Stimulated activated CD4-positive, alpha-beta T cell treated with anti-CD3 and anti-CD28 coated beads, Interleukin-12 subunit alpha, Interleukin-12 subunit beta, amount 100 ng/mL, for 48 hours (primary cell): ENCODE results near the gene PDZRN3.
A peak's percentile ranks its signal among the peaks of the same experiment; 100 is the strongest.
"Not testable (repeated sequence)": the region's sequence is repeated elsewhere in the genome, so short reads cannot be mapped to it uniquely, and the experiment has no call there.

ENCODE experiments used
- DNase-seq, 3 donors: peaks; one replicate each; pipeline ENCODE4 v3.0.0-alpha.2; 2020; ENCODE audit warnings: low read depth in 2 of 3, low spot score in 1 of 3

PDZRN3 gene

DNA sequence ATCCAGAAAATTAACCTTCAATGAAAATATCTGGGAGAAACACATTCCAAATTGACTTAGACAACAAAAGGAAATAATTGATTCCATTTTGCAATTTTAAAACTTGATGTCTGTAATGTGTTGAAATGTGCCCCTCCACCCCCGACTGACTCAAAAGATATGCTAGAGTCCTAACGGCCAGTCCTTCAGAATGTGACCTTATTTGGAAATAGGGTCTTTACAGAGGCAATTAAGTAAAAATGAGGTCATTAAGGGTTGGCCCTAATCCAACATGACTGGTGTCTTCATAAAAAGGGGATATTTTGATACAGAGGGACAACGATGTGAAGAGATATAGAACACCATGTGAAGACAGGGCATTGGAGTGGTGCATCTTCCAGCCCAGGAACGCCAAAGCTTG is 153.9 kb downstream of the PDZRN3 start:
- DNase-seq: no peak

DNA sequence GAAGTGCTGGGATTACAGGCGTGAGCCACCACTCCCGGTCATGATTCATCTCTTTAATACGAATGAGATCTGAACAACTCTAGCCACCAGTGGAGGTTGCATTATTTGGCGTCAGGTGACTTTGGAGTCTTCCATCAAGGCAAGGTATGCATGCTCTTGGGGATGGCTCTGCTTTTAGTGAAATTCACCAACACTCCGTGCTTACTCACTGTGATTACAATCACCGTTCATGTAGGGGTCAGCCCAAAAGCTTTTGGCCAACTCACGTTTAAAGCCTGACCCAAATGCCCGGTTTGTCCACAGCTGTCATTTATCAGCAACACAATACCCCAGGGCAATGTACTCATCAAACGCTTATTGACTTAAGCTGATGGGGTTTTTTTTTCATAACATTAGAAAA is 155.4 kb downstream of the PDZRN3 start:
- no peak for DNase-seq

DNA sequence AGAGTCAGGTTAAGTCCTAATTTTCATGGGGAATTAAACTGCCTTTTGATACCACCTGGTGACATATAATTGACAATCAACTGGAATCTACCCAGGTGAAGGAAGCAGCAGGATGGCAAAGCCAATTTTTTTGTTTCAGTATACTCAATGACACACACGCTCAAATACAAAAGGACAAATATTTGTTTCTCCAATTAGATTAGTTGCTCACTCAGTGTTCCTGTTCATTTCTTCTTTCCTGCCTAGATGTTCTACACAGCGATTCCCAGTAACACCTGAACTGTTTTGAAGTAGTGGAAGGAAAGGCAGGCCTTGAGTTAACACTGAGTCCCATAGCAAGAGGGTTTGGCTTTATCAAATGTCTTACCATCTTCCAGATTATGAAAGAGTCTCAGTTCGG is 157.5 kb downstream of the PDZRN3 start:
- DNase-seq: no peak

DNA sequence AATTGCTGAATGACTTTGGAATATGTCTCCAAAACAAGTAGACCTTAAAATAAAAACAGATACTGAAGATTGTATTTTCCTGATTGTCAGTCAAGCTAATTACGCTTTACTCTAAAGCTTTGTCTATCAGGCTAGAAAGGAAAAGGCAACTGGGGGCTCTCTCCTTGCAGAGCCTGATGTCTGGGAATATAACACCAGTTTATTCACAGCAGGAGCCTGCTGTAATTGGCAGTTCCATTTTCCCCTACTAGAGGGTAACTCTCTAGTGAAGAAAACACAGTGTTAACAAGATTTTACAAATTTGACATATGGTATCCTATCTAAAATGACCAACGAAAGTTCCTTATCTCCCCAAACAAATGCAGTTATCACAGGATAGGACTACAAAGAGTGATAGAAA is 158.8 kb downstream of the PDZRN3 start:
- no peak for DNase-seq

DNA sequence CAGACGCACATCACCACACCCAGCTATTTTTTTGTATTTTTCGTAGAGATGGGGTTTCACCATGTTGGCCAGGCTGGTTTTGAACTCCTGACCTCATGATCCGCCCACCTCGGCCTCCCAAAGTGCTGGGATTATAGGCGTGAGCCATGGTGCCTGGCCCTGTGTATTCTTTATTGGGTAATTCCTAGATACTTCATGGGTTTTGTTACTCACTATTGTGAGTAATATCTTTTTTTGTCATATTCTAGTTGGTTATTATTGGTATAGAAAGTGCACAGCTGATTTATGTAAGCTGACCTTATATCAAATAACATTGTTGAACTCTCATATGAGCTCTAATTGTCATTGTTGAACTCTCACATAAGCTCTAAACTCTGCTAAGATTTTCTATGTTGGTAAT is 160.6 kb downstream of the PDZRN3 start:
- DNase-seq: not testable (repeated sequence)

DNA sequence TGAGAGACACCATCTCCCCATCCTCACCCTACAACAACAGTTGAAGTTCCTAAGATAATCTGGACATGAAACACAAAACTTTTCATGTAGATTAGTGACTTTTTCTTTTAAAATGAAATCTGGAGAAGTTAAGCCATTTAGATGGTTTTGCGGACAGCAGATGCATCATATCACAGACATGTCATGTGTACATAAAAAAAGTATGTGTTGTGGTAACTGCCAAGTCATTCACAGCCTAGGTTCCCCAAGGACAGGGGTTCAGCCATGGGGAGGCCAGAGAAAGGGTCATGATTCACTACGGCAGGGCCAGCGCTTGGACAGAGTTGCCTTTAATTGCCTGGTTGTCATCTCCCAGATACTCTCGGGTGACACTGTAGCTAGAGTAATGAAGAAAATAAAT is 163.2 kb downstream of the PDZRN3 start:
- DNase-seq: no peak

DNA sequence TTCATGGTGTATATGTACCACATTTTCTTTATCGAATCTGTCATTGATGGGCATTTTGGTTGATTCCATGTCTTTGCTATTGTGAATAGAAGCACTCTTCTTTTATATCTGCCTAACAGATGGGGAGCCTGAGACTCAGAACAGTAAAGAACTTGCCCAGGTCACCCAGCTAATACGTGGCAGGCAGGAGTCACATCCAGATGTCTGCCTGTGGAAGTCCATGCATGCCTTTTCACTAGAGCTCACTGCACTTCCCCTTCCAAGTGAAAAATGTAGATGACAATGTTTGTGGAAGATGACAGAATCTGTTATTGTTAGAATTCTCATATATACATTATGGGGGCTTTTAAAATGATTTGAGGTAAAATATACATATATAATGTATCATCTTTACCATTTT is 165.0 kb downstream of the PDZRN3 start:
- no peak for DNase-seq

DNA sequence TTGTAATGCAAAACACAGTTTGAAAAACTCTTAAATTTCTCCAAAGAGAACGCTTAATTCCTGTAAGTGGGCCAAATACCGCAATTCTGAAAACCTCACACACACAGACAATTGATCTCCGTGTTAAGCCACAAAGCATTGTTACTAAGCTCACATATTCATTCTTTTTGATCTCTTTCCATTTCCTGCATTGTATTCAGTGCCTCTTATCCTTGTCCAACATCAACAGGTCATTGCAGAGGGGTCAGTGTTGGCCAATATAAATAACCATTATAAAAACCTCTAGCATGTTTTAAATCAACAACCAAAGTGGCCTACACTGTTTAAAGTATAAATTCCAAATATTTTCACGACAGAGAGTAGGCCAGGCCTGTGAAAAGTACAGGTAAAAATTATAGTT is 171.1 kb downstream of the PDZRN3 start:
- DNase-seq: no peak

DNA sequence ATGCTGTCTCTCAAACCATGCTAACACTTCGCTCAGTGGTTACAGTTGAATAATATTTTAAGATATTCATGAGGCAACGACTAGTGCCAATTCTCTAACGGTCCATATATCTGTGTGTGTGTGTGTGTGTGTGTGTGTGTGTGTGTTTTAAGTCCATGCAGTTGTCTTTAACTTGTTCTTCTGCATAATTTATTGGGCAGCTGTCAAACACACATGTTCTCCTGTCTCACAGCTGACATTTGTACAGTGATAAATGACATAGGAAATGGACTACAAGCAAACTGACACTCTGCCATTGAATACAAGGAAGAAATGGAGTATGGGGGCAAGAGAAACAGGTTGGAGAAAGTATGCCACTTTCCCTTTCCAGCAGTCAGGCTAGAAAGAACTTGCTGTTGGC is 172.0 kb downstream of the PDZRN3 start:
- DNase-seq: no peak

DNA sequence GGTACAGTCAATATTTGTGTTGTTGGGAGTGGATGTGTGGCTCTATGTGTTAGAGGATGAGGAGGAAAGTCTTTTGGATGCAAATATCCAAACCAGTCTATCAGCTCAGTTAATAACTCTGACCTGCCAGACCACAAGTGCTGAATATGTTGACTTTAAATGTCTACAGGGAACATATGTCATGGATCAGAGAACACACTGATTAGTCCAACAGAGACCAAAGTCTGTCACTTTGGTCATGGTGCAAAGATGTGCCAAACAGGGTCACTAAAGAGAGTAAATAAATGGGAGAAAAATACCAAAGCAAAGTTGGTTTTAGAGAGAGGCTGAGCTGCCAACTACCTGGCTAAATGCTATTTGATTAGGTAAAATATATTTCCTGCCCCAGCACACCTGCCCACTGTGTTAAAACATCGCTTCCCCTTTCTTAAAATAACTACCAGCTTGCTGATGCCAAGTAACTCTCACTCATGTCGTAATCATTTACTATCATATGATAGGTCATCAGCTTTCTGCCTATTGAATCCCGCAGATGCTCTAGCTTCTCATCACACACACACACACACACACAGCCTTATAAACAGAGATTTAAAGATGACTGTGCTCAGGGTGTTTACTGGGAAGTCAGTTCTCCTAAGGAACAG is 173.3 kb downstream of the PDZRN3 start:
- no peak for DNase-seq

DNA sequence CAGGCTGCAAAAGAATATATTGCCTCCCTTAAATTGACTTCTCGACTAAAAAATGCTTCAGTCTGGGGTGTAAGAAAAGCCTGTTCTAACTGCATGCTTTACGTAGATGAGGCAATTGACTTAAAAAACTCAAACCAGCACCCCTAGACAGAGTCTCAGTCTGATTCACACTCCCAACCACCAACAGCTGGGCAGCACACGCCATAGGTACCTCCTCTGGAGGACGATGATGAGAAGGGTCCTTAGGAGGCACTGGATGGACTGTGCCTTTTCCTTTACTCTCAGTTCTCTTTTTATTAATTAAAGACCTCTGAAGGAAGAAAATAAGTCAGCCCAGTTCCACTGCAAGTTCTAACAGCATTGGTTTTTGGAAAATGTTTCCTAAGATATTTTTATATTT is 175.0 kb downstream of the PDZRN3 start:
- no peak for DNase-seq

DNA sequence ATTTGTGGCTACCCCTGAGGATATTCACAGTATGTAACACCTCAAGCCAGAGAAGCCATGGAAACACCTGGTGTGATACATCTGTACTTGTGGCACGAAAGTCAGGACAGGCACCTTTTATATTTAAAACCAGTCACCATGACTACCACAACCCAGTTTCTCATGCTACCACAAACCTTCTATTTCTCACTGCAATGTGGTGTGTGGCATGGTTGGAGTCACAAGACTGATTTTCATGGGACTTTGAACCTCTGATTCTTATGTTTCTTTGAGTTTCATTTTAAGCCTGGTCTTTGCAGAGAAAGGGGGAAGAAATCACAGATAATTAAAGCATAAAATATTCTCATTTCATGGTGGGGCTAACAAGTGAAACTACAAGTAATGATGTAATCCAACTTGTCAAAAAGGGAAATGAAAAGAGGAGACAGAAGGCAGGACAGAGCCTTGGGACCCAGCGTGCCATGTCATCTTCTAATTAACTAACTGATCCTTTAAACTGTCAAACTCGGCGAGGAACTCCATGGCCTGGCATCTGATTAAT is 175.9 kb downstream of the PDZRN3 start:
- no peak for DNase-seq

DNA sequence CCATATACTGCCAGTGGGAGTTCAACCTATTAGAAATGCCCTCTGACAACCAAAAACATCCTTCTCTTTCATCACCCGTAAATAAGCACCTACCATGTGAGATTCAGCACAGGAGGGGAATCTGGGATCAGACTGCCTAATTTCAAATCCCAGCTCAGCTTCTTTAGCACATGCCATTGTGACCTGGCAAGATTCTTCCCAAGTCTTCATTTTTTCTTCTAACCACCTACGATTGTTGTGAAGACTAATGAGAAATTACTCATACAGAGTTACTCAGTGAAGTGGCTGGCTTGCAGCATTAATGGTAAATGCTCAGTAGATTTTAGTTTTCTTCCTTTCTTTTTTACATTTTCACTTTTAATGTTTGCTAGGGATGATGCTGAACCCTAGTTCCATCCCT is 176.7 kb downstream of the PDZRN3 start:
- DNase-seq: no peak

DNA sequence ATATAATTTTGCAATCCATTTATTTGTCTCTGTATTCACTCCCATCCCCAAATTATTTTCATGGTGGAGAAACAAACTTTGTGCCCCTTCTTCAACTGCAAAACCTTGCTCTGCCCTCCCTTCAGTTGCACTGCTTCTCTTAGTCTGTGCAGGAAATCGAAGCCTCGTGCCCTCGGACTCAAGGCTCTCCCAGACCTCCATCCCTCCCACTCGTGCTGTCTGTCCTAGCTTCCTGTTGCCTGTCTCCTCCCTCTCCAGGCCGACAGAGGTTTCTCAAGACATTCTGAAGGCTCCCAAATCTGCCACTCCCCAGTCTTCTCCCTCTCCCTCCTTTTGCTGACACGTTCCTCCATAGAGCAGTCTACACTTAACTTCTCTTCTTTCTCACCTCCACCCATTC is 177.6 kb downstream of the PDZRN3 start:
- DNase-seq: no peak

DNA sequence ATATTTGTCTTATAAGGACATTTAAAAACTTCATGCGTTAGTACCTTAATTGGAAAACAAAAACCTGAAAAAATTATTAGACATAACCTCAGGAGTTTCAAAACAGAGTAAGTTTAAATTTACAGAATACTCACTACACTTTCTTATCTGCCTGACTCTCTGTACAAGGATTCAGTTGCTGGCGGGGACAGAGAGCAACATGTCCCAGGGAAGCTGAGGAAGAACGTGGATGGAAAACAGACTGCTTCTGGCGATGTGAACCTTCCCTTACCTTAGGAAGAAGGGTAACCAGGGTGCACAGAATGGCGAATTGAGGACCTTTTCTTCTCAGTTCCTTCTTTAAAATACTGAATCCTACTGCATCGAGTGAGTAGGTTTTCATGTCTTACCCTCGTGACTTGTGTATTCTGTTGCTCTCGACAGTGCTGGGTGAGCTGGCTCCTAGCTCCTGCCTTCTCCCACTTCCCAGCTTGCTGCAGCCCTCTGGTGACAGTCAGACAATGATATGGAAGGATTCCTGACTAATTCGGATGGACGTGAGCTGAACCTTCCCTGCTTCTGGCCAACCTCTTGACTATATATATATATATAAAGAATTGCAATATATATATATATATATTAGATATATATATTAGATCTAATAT is 178.2 kb downstream of the PDZRN3 start:
- DNase-seq: no peak

DNA sequence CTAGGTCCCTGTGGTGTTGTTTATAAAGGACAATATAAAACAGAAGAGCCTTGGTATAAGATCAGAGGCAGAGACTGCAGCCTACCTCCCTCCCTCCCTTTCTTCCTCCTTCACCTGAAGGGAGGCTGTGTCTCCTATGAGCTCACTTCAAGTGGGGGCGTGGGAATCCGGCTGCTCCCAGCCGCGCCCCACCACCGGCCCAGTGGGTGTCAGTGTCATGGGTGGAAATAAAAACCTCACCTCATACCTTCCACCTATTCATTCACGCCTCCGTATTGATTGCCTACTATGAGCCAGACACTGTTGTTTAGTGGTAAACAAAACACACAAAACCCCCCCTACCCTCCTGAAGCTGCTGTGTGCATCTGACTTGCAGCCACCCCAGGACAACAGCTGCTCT is 181.9 kb downstream of the PDZRN3 start:
- no peak for DNase-seq

DNA sequence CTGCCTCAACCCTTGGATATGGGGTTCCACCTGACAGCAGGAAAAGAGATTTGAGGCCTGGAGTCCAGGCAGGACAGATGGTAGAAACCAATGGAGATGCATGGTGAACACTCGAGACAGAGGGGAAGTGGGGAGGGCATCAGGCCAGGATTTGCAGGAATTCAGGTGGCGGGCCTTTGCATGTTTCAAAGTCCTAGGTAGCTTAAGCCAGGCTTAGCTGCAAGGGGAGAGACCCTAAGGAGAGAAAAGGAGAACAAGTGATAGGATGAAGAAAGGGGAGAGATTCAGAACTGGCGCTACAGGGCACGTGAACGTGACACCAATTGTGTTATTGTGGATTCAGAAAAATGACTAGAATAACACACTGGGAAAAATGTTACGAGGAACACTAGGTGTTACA is 182.6 kb downstream of the PDZRN3 start:
- DNase-seq: no peak

DNA sequence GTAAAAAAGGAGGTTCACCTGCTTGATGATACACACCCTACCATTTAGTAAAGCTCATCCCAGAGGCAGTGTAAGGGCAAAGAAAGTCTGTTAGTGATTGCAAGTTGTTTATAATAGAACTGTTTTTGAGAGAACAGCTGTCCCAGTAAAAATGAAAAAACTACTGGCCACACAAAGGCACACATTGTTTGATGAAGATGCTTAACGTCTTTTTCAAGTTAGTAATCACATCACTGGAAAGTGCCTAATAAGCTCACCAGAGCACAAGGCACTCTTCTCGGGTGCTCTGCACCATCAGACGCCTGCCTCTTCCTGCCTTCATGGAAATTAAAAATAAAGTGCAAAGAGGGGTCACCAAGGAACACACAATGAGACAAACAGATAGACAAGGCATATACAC is 186.9 kb downstream of the PDZRN3 start:
- no peak for DNase-seq

DNA sequence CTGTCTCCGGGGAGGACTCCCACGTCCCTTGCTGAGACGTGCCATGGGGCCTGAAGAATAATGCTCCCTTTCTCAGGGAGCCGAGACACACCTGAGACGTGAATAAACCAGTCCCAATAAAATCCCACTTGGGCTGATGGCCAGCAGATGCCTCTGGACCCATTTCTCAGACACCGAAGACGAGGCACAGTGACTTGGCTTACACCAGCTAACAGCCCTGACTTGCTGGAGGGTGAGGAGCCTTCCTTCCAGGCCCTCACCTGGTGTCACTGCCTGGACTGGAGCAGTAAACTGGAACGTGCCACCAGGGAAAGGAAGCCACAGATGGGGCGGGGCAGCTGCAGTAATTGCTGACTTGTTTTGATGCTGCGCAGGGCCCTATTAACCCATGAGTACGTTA is 189.7 kb downstream of the PDZRN3 start:
- DNase-seq: no peak

DNA sequence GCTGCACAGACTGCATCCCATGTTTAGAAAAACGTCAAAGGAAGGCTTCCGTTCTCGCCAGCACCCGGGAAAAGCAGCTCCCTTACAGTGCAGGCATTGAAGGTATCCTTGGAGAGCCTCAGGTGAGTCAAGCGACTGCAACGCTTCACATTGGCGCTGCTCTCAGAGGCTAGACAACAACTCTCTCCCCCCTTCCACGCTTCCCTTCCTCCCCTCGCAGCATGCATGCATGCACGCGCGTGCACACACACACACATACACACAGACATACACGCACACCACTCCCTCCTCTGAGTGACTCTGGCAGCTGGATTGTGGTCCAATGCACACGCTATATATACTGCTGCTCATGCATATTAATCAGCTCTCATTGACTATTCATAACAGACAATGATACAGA is 191.1 kb downstream of the PDZRN3 start:
- DNase-seq: no peak

DNA sequence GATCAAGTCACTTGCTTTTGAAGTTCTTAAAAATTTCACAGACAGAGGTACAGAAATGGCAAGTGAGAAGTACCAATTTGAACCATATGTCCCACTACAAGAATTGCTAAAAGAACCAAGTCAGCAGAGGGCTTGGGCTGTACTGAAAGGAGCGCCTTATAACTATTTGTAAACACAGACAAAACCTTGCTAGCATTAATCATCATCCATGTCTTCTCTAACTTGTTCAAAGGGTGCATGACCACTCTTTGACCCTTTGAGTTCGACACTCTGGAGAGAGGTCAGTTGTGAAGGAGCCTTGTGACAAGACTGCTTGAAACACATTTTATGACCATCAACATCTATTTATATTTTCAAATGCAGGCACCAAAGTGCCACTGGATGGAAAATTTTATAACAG is 191.7 kb downstream of the PDZRN3 start:
- DNase-seq: no peak

DNA sequence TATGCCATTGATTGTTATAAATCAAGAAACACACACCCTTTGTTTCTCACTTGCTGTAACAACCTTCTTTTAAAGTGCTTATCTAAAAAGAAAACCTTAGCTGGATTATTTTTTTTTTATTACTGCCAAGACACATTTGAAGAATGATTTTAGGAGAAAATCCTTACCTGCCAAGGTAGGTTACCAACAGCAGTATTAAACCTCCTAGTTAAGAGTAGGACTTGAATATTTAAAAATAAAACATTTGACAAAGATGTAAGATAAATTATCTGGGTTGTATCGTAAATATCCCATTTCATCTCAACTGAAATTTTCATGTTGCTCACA is 192.1 kb downstream of the PDZRN3 start:
- no peak for DNase-seq

DNA sequence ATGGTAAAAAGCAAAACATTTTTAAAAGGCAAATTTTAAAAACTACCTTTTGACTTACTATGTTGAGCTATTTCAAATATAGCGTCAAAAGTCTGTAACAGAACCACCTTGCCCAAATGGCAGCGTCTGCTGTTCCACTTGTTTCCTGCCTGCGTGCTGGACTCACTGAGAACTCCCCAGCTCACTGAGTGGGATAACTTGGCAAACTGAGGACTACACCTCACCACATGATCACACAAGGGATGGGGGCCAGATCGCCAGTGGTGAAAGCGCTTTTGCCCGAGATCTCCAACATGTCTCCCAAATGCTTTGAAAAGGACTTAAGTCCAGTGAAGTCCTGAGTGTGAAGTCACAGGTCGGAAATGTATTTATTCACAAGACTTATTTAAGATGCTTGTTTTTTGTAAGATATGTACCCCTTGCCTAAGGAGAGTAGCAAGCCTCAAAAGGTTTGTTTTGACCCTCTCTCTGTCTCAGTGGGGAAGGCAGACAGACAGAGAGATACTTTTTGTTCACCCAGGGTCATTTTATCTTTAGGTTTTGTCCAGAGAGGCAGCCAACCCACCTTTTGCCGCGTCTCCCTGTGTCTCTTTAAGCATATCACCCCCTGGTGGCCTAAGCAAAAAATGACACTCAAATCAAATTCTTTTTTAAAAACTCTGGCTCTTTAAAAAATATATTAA is 192.6 kb downstream of the PDZRN3 start:
- DNase-seq: peak in 1 of 3 donors; percentile 5
